ENCODE data around the gene GPATCH3. TPM values are rescaled to one million over a fixed set of nuclear protein-coding genes. Genes with fewer than 3 reads are reported as not detected.
"Not testable (repeated sequence)": the region's sequence is repeated elsewhere in the genome, so short reads cannot be mapped to it uniquely, and the experiment has no call there.

GPATCH3 gene
- total RNA-seq, 4 donors from 2014 or later, result 5.4 to 13.6 (median 10.6) TPM

DNA sequence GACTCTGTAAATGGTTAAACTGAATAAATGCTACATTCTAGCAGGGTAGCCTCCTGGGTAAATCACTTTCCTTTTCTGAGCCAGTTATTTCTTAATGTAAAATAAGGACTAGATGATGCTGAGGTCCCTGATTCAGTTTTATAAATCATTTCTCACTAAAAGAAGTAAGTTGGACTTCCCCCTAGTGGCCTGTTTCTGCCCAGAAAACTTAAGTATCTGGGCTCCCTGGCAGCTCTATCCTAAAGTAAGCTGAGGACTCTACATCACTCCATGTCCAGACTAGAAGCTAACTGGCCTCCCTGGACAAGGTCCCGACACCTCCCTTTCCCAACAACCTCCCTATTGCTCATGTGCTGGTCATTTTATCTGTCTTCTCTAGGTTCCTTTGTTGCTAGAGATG is 13.1 kb downstream of the GPATCH3 start:
- TF ChIP-seq, protein P1, sequence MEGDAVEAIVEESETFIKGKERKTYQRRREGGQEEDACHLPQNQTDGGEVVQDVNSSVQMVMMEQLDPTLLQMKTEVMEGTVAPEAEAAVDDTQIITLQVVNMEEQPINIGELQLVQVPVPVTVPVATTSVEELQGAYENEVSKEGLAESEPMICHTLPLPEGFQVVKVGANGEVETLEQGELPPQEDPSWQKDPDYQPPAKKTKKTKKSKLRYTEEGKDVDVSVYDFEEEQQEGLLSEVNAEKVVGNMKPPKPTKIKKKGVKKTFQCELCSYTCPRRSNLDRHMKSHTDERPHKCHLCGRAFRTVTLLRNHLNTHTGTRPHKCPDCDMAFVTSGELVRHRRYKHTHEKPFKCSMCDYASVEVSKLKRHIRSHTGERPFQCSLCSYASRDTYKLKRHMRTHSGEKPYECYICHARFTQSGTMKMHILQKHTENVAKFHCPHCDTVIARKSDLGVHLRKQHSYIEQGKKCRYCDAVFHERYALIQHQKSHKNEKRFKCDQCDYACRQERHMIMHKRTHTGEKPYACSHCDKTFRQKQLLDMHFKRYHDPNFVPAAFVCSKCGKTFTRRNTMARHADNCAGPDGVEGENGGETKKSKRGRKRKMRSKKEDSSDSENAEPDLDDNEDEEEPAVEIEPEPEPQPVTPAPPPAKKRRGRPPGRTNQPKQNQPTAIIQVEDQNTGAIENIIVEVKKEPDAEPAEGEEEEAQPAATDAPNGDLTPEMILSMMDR (IDR thresholded peaks at IDR 0.05), result no peak
- ATAC-seq (ENCODE audit: low FRiP score), result no peak
- DNase-seq (ENCODE audit: low spot score), result no peak

DNA sequence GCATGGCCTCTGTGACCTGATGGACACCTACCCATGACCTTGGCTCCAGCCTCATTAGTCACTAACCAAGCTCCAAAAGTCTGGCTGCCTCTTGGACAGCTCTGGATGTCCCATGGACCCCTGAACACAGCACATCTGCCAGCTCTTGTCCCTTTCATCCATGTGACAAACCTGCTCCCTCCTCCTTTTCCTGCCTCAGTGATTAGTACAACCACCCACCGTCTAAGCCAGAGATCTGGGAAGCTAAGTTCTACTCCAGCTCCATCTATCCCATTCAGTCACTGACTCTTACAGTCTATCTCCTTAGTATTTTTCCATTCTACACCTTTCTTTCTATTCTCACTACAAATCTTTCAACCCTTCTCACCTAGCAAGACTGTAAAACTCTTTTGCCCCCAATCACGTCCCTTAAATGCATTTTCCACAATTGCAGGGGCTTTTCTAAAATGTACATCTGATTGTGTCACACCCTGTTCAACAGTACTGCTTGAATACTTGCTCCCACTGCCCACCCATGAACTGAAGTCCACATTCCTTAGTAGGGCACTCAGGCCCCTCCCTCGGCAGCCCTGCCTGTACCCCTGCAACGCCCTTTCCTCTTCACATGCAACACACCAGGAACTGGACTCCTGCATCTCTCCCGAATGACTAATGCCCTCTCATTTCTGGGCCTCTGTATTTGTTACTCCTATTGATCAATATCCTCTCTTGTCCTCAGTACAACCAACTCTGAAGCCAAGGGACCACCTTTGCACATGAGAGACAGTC is 17.4 kb downstream of the GPATCH3 start:
- ATAC-seq (ENCODE audit: low FRiP score) (no peak), DNase-seq (ENCODE audit: low spot score) (no peak)
- TF ChIP-seq, protein P1 (IDR thresholded peaks at IDR 0.05), result no peak

DNA sequence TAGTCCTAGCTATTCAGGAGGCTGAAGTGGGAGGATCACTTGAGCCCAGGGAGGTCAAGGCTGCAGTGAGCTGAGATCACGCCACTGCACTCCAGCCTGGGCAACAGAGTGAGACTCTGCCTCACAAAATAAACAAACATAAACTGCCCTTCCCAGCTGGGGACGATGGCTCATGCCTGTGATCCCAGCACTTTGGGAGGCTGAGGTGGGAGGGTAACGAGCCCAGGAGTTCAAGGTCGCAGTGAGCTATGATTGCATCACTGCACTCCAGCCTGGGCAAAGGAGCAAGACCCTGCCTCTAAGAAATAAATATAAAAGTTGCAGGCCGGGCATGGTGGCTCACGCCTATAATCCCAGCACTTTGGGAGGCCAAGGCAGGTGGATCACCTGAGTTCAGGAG is 18.7 kb downstream of the GPATCH3 start:
- DNase-seq (ENCODE audit: low spot score); ATAC-seq (ENCODE audit: low FRiP score): not testable (repeated sequence)

DNA sequence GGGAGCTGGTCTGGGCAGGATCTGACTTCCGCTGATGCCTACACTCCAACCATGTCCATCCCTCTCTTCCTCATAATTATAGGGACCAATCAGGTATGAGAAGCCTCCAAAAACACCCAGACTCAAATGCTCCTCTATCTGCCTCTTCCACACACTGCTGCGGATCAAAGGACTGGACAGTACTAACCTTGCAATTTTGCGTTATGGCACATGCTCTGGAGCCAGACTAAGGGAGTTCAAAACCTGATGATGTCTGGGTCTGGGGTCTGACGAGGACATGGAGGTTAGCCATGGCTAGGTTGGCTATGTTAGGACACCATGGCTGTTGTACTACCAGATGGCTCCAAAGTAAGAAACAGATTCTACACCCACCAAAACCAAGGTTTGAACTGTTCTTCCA is 20.5 kb downstream of the GPATCH3 start:
- TF ChIP-seq, protein P1 (IDR thresholded peaks at IDR 0.05), result no peak
- no peak for DNase-seq (ENCODE audit: low spot score)
- no peak for ATAC-seq (ENCODE audit: low FRiP score)

DNA sequence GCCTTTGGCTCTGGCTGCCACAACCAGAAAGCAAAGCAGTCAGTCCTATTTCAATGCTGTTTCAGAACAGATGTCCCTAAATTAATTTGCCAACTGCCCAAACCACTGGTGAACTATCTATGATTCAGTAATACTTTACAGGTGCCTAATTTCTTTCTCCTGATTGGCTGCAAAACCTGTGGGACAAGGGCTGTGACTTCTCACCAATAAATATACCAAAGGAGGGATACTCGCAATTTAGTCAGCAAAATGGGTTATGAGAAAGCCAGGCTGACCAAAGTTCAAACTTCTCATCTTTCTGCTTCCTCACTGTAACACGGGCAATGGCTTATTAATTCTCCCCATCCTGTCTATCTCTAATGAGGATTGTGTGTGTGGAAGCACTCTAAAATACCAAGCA is 22.9 kb downstream of the GPATCH3 start:
- ATAC-seq (ENCODE audit: low FRiP score) (no peak), DNase-seq (ENCODE audit: low spot score) (no peak)
- TF ChIP-seq, protein P1 (IDR thresholded peaks at IDR 0.05), result no peak

DNA sequence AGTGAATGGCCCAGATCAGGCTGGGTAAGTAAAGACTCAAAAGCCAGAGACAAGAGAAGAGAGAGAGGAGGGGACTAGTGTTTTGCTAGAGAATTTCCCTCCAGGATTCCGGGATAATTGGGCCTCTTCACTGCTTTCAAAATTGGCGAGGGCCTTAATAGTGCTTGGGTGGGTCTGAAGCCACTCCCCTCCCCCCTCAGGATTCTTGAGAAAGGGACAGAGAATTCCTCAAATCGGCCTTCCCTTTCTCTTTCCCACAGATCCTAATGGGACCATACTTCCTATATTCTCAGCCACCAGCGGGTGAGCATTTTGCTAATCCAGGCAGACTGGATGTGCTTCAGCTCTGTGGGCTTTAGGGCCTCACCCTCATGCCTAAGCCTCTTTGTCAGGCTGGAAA is 25.4 kb downstream of the GPATCH3 start:
- TF ChIP-seq, protein P1 (IDR thresholded peaks at IDR 0.05), result no peak
- no peak for ATAC-seq (ENCODE audit: low FRiP score)
- DNase-seq (ENCODE audit: low spot score), result no peak

DNA sequence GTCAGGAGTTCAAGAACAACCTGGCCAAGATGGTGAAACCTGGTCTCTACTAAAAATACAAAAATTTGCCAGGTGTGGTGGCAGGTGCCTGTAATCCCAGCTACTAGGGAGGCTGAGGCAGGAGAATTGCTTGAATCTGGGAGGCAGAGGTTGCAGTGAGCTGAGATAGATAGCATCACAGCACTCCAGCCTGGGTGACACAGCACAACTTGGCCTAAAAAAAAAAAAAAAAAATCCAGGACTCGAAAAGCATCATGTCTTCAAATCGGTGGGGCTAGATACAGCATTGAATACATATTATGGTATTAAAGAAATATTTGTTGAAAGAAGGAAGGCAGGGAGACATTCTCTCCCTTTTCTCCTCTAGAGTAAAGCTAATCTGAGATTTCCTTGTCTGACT is 27.2 kb downstream of the GPATCH3 start:
- ATAC-seq (ENCODE audit: low FRiP score), result not testable (repeated sequence)

DNA sequence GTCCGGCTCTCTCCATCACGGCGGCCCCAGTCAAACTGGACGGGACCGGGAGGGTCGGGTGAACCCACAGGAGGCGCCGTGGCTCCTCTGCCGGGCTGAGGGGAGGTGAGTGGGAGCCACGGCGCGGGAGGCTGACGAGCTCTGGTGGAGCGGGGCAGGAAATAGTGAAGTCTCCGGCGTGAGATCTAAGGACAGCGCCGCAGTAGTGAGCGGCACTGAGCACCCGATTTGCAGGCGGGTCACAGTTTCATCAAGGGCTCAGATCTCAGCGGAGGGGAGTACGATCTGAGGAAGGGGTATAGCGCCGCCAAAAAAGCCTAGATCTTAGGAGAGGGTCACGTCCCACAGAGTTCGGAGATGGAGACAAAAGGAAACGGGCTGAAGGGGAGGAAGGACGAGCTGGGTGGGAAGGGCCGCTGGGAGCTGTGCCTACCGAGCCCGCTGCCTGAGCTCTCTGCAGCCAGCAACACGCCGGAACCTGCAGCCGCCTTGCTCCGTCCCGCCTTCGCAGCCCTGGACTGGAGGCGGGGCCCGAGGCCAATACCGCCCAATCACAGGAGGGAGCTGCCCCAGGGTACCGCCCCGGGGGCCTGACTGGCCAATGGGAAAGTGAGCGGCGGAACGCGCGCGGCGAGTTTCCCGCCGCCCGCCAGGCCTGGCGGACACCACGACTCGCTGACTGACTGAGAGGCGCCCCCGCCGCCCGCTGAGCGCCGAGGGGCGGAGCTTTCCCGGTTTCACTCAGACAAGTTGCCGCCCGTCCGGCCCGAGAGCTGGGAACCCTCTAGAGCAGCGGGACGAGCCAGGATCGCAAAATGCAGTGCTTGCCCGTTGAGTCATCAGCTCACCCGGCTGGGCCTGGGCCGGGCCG is 35.4 kb downstream of the GPATCH3 start:
- peak; percentile 72 for DNase-seq (ENCODE audit: low spot score)
- TF ChIP-seq, protein P1 (IDR thresholded peaks at IDR 0.05), result no peak

More for the DNA sequence above, 27.2 kb downstream of the GPATCH3 start:
- not testable (repeated sequence) for DNase-seq (ENCODE audit: low spot score)

More for the DNA sequence above, 35.4 kb downstream of the GPATCH3 start:
- peak; percentile 96 for ATAC-seq (ENCODE audit: low FRiP score)
